Spleen (tissue), 11 donors: ENCODE results near the gene MATN1. TPM values are rescaled to one million over a fixed set of nuclear protein-coding genes. Genes with fewer than 3 reads are reported as not detected.

Experiments
- DNase-seq: peaks from one replicate; pipeline ENCODE4 v3.0.0-alpha.2; 2020
- H3K27ac ChIP-seq, 8 donors: fragments of 200-600 bp; sonication (generic) in 7 of 8; 1 replicate in 4 of 8; 2 replicates in 4 of 8; pipeline versions ENCODE4 v1.5.0 to v1.8.0; 2016 to 2021; ENCODE audit warnings: inconsistent platforms in 4 of 8, mild to moderate bottlenecking in 4 of 8, moderate library complexity in 1 of 8
- H3K27me3 ChIP-seq, 7 donors: fragments of 200-600 bp; sonication (generic) in 6 of 7; replicated peaks in 1 of 7; 1 replicate in 4 of 7; 2 replicates in 3 of 7; pipeline versions ENCODE4 v1.5.0 to v1.8.0; 2016 to 2021; ENCODE audit warnings: inconsistent platforms in 3 of 7, mild to moderate bottlenecking in 1 of 7
- H3K36me3 ChIP-seq, 6 donors: fragments of 200-600 bp; sonication (generic) in 5 of 6; 1 replicate in 4 of 6; 2 replicates in 2 of 6; pipeline versions ENCODE4 v1.5.0 to v1.8.0; 2016 to 2021; ENCODE audit warnings: inconsistent platforms in 2 of 6
- H3K4me1 ChIP-seq, 6 donors: fragments of 200-600 bp; sonication (generic) in 5 of 6; 1 replicate in 3 of 6; 2 replicates in 3 of 6; pipeline versions ENCODE4 v1.5.0 to v1.8.0; 2016 to 2021; ENCODE audit warnings: inconsistent platforms in 3 of 6
- H3K4me3 ChIP-seq, 8 donors: fragments of 200-600 bp; sonication (generic) in 7 of 8; 1 replicate in 4 of 8; 2 replicates in 4 of 8; pipeline versions ENCODE4 v1.5.0 to v1.8.0; 2016 to 2021; ENCODE audit warnings: inconsistent platforms in 4 of 8, mild to moderate bottlenecking in 4 of 8, moderate library complexity in 2 of 8
- H3K9me3 ChIP-seq, 8 donors: fragments of 200-600 bp; sonication (generic) in 7 of 8; 1 replicate in 4 of 8; 2 replicates in 4 of 8; pipeline versions ENCODE4 v1.5.0 to v1.8.0; 2016 to 2021; ENCODE audit warnings: inconsistent platforms in 4 of 8
- POLR2A ChIP-seq, 3 donors: fragments of 450-650 bp; IDR thresholded peaks; one replicate each; pipeline ENCODE4 v1.5.1; 2017; ENCODE audit warnings: antibody characterized with exemption in 3 of 3, mild to moderate bottlenecking in 1 of 3
- POLR2AphosphoS5 ChIP-seq, 3 donors: sonication (generic); formaldehyde crosslinking; IDR thresholded peaks; one replicate each; pipeline ENCODE4 v1.5.1; 2017; ENCODE audit warnings: antibody characterized with exemption in 3 of 3
- WGBS, 5 donors: extraction: QIAGEN DNeasy Blood & Tissue Kit in 3 of 5; methylation state at CpG; one replicate each; pipeline versions ENCODE4 v1.1.5 to v1.1.7; 2013 to 2018; 5-methylcytosine and 5-hydroxymethylcytosine counted together
- intact Hi-C: fragments of 100-400 bp; cut with DNase I; formaldehyde crosslinking; loops from one replicate; pipeline ENCODE4 v1.15.0; 2023; ENCODE audit warnings: low total_unique reads
- polyA plus RNA-seq, 3 donors: library from polyadenylated mRNA; stranded (reverse); fragments of 200-250 nt; gene quantifications; one replicate each; pipeline ENCODE4 v1.2.1, GENCODE V29; 2013
- total RNA-seq, 7 donors: library from RNA; depleted of rRNA in 3 of 7; stranded (reverse); fragments of >200 nt in 3 of 7; fragmentation: NEBNext Ultra II Directional in 4 of 7; extraction: Animal tissue kit (Norgen Biotek cat#: 25700) in 4 of 7; gene quantifications; one replicate each; pipeline versions ENCODE4 v1.1.0 to v1.2.1, GENCODE V29; 2016 to 2021
- TF ChIP-seq, protein P1 (sequence below), 11 experiments: fragments of 200-600 bp in 7 of 11; fragments of 450-650 bp in 4 of 11; sonication (generic) in 4 of 11; IDR thresholded peaks in 8 of 11; conservative IDR thresholded peaks in 3 of 11; 1 replicate in 7 of 11; 2 replicates in 4 of 11; pipeline versions ENCODE4 v1.4.0 to v1.8.0; 2016 to 2021; ENCODE audit warnings: antibody characterized with exemption in 11 of 11, inconsistent platforms in 4 of 11, mild to moderate bottlenecking in 1 of 11
- donor health status: healthy with polysubstance abuse.
- donor health status: DM: no; HTN: no; CAD: no; lungs with moderate emphysema.
- donor health status: DM: no; HTN: no; CAD: no.
- donor health status: Bipolar disorder and iron deficiency.
- donor health status: healthy.
- donor health status: DM: no; HTN: no; CAD: no.
- donor health status: DM: yes; HTN: yes; CAD: no.

Gene MATN1
- total and polyA plus RNA-seq, 10 donors, result 0.04 to 1.1 (median 0.54) TPM; not detected in 1

DNA sequence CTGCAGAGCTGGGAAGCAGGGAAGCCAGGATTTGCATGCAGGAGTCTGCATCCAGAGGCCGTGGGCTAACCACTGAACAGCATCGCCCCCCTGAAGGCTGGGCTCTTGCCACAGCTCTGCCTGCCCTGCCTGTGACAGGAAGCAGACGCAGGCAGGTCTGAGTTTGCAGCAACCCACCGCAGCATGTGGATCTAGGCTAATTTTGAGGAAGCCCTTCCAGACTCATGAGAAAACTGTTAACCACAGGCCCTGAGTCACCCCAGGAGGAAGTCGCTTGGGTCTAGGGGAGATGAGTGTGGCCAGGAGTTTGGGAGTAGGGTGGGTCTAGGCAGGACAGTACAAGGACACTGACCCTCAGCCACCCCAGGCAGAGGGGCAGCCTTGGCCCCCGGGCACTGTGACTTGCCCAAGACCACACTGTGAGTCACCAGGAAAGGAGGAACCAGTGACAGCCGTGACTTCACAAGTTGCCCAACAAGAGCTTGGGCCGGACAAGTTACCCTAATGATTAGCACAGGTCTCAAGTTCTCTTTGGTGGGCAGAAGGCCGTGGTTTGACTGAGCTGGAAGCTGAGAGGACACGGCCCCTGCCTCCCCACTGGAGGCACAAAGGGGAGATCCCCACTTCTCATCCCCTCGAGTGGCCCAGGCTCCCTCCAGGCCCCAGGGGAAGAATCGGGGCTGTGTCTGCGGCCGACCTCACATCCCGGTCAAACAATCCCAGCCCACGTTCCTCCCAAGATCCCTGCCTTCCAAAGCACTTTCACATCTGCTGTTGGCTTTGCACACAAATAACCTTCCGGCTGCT is 33.4 kb upstream of the MATN1 start:
- TF ChIP-seq POLR2AphosphoS5 (IDR thresholded peaks at IDR 0.05) (peak; percentile 88 to 98 (median 94)), POLR2A (IDR thresholded peaks at IDR 0.05) (peak in 2 of 3 donors; percentile 55 to 72)
- TF ChIP-seq, protein P1, sequence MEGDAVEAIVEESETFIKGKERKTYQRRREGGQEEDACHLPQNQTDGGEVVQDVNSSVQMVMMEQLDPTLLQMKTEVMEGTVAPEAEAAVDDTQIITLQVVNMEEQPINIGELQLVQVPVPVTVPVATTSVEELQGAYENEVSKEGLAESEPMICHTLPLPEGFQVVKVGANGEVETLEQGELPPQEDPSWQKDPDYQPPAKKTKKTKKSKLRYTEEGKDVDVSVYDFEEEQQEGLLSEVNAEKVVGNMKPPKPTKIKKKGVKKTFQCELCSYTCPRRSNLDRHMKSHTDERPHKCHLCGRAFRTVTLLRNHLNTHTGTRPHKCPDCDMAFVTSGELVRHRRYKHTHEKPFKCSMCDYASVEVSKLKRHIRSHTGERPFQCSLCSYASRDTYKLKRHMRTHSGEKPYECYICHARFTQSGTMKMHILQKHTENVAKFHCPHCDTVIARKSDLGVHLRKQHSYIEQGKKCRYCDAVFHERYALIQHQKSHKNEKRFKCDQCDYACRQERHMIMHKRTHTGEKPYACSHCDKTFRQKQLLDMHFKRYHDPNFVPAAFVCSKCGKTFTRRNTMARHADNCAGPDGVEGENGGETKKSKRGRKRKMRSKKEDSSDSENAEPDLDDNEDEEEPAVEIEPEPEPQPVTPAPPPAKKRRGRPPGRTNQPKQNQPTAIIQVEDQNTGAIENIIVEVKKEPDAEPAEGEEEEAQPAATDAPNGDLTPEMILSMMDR (IDR thresholded peaks at IDR 0.05 in 8 of 11, conservative IDR thresholded peaks at IDR 0.05 in 3 of 11), result peak in 2 of 11 experiments; percentile 9 to 34

DNA sequence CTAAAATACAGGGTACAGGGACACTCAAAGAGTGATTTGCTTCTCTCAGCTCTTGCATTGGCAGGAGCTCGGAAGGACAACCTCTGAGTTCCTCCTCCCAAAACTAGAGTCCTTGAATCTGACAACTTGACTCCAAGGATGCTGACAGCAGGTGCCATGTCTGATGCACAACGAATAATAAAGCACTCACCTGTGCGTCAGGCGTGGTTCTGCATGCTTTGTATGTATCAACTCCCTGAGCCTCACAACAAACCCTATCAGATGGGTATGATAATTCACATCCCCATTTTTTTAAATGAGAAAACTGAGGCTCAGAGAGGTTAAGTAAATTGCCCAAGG is 32.8 kb upstream of the MATN1 start:
- 18 to 33% (median 29%) methylated on average over 4 of the region's 4 CpGs for WGBS, 5 donors
- intact Hi-C loops, result no loop called here
- H3K27ac ChIP-seq, result peak overlapping the region; percentile 88 to 99 (median 96)
- no peaks in the 10 kb centered on the region for H3K9me3 ChIP-seq
- no peaks in the 10 kb centered on the region for H3K27me3 ChIP-seq
- peaks cover 0 to 35% (median 3%) of the 10 kb centered on the region in 6 donors for H3K36me3 ChIP-seq
- peak overlapping the region; percentile 42 to 80 (median 72) for H3K4me3 ChIP-seq
- peak; percentile 67 for DNase-seq
- peaks cover 64 to 97% (median 92%) of the 10 kb centered on the region in 6 donors for H3K4me1 ChIP-seq
- TF ChIP-seq POLR2AphosphoS5 (IDR thresholded peaks at IDR 0.05), result no peak
- TF ChIP-seq, protein P1 (IDR thresholded peaks at IDR 0.05 in 8 of 11, conservative IDR thresholded peaks at IDR 0.05 in 3 of 11), result no peak
- no peak for TF ChIP-seq POLR2A (IDR thresholded peaks at IDR 0.05)

More for the DNA sequence above, 33.4 kb upstream of the MATN1 start:
- H3K27ac ChIP-seq, result peak overlapping the region; percentile 88 to 99 (median 96)
- peak; percentile 94 for DNase-seq
- peaks cover 64 to 97% (median 92%) of the 10 kb centered on the region in 6 donors for H3K4me1 ChIP-seq
- no peaks in the 10 kb centered on the region for H3K27me3 ChIP-seq
- no peaks in the 10 kb centered on the region for H3K9me3 ChIP-seq
- H3K36me3 ChIP-seq, result peaks cover 0 to 30% (median 3%) of the 10 kb centered on the region in 6 donors
- 2 to 14% (median 8%) methylated on average over 16 to 17 of the region's 17 CpGs for WGBS, 5 donors
- H3K4me3 ChIP-seq, result peak overlapping the region; percentile 42 to 80 (median 72)
- intact Hi-C loops, result no loop called here

DNA sequence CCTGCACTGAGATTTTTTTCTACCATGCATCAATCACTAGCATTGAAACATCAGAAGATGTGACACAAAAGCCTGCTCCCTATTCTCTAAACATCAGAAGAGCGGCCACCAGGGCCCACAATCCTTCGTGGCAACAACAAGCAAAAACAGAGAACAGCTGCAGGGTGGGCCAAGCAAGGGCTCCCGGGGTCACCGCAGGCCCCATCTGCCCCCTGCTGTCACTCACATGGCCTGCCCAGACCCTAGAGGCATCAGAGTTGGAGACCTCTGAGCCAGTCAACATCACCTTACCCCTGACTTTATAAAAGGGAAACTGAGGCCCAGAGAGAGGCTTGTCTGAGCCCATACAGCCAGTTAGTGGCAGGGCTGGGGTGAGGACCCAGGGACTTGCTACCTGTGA is 32.4 kb upstream of the MATN1 start:
- Histone ChIP-seq H3K4me3 (peak overlapping the region; percentile 42 to 80 (median 72)), H3K27ac (peak overlapping the region; percentile 88 to 99 (median 96)), H3K36me3 (peaks cover 0 to 40% (median 3%) of the 10 kb centered on the region in 6 donors), H3K4me1 (peaks cover 64 to 97% (median 92%) of the 10 kb centered on the region in 6 donors), H3K27me3 (no peaks in the 10 kb centered on the region), H3K9me3 (no peaks in the 10 kb centered on the region)
- peak; percentile 2 to 46 (median 40) for TF ChIP-seq POLR2AphosphoS5 (IDR thresholded peaks at IDR 0.05)
- TF ChIP-seq, protein P1 (IDR thresholded peaks at IDR 0.05 in 8 of 11, conservative IDR thresholded peaks at IDR 0.05 in 3 of 11), result peak in 1 of 11 experiments; percentile 8
- TF ChIP-seq POLR2A (IDR thresholded peaks at IDR 0.05), result no peak
- DNase-seq, result peak; percentile 83
- 38 to 67% (median 40%) methylated on average over 1 to 4 of the region's 4 CpGs for WGBS, 5 donors
- intact Hi-C loops, result no loop called here

DNA sequence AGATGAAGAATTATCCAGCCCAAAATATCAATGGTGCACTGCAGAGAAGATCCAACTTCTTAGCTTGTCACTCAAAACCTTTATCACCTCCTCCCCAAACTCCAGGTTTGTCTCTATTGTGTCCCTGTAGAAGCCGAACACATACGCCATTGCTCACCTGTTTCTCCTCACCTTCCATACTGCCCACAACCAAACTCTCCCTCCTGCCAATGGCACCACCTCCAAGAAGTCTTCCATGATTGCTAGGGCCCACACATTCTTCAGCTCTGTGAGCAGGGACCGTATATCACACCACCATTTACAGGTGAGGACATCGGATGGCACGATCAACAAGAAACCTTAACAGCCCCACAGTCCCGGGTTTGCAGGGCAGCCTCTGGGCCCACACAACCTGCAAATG is 31.9 kb upstream of the MATN1 start:
- Histone ChIP-seq H3K27ac (peak overlapping the region; percentile 88 to 99 (median 96)), H3K9me3 (no peaks in the 10 kb centered on the region), H3K27me3 (no peaks in the 10 kb centered on the region), H3K4me3 (peak overlapping the region; percentile 42 to 80 (median 72)), H3K36me3 (peaks cover 0 to 44% (median 3%) of the 10 kb centered on the region in 6 donors), H3K4me1 (peaks cover 64 to 97% (median 92%) of the 10 kb centered on the region in 6 donors)
- WGBS, 5 donors, result 58 to 75% (median 65%) methylated on average over 6 of the region's 6 CpGs
- TF ChIP-seq POLR2AphosphoS5 (IDR thresholded peaks at IDR 0.05), result no peak
- TF ChIP-seq, protein P1 (IDR thresholded peaks at IDR 0.05 in 8 of 11, conservative IDR thresholded peaks at IDR 0.05 in 3 of 11), result no peak
- no peak for TF ChIP-seq POLR2A (IDR thresholded peaks at IDR 0.05)
- peak; percentile 69 for DNase-seq
- intact Hi-C loops, result no loop called here
